Neural cell (in vitro differentiated cells): ENCODE measurements around the gene SH2D3A.

Experiments used
- EP300 ChIP-seq: fragments of 450-650 bp; conservative IDR thresholded peaks from 2 replicates; pipeline ENCODE4 v1.6.1; 2014; ENCODE audit warnings: antibody characterized with exemption, mild to moderate bottlenecking, moderate library complexity; ENCODE audit not compliant: poor library complexity, severe bottlenecking
- EZH2 ChIP-seq: fragments of 200-600, 300-800 bp; shearing (Covaris generic), sonication (generic); IDR thresholded peaks from 2 replicates; pipeline ENCODE4 v1.6.1; 2014; ENCODE audit warnings: antibody characterized with exemption, low read length, borderline replicate concordance, mild to moderate bottlenecking; ENCODE audit not compliant: insufficient read depth, poor library complexity, severe bottlenecking
- POLR2AphosphoS5 ChIP-seq: IDR thresholded peaks from 2 replicates; pipeline ENCODE4 v1.6.1; 2012
- RAD21 ChIP-seq: fragments of 450-650 bp; conservative IDR thresholded peaks from 2 replicates; pipeline ENCODE4 v1.6.1; 2014; ENCODE audit warnings: antibody characterized with exemption, mild to moderate bottlenecking, moderate library complexity
- SMC3 ChIP-seq: fragments of 450-650 bp; conservative IDR thresholded peaks from 2 replicates; pipeline ENCODE4 v1.6.1; 2014; ENCODE audit warnings: antibody characterized with exemption, mild to moderate bottlenecking, moderate library complexity; ENCODE audit not compliant: poor library complexity
- TAF1 ChIP-seq: IDR thresholded peaks from 2 replicates; pipeline ENCODE4 v1.6.1; 2012; ENCODE audit warnings: low read depth
- TF ChIP-seq, protein P1 (sequence below): fragments of 450-650 bp; IDR thresholded peaks from 2 replicates; pipeline ENCODE4 v1.5.1; 2014; ENCODE audit warnings: antibody characterized with exemption, mild to moderate bottlenecking, moderate library complexity; ENCODE audit not compliant: poor library complexity, severe bottlenecking
- TF ChIP-seq, protein P2 (sequence below): IDR thresholded peaks from 2 replicates; pipeline ENCODE4 v1.6.1; 2012; ENCODE audit warnings: borderline replicate concordance

DNA sequence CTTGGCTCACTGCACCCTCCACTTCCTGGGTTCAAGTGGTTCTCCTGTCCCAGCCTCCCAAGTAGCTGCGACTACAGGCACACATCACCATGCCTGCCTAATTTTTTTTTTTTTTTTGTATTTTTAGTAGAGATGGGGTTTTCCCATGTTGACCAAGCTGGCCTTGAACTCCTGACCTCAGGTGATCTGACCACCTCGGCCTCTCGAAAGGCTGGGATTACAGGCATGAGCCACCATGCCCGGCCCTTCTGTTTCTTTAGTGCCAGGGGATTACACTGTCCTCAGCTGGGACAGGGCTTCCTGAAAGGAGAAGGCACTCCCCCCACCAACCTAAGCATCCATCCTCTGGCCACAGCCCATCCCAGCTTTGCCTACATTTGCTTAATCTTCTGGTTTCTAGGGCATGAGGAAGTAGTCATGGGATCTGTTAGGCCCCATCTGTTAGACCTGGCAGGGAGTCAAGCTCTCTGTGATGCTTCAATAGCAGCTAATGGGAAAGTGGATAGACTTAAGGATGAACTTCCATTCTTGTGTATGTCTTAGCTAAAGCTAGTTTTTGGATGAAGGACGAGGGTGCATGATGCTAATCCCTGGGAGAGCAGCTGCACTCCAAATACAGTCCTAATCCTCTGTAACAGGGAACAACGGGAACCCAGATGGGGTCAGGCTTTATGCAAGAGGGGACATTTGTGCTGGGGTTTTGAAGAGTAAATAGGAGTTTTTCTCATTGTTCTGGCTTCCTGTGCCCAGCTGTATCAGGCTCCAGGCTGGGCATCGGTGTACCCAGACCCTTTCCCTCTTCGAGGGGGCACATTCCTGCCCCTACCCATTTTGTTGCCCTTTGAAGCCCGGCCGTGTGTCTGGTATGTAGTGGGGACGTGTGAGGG lies 7.8 kb upstream of the SH2D3A start:
- TF ChIP-seq, protein P1, sequence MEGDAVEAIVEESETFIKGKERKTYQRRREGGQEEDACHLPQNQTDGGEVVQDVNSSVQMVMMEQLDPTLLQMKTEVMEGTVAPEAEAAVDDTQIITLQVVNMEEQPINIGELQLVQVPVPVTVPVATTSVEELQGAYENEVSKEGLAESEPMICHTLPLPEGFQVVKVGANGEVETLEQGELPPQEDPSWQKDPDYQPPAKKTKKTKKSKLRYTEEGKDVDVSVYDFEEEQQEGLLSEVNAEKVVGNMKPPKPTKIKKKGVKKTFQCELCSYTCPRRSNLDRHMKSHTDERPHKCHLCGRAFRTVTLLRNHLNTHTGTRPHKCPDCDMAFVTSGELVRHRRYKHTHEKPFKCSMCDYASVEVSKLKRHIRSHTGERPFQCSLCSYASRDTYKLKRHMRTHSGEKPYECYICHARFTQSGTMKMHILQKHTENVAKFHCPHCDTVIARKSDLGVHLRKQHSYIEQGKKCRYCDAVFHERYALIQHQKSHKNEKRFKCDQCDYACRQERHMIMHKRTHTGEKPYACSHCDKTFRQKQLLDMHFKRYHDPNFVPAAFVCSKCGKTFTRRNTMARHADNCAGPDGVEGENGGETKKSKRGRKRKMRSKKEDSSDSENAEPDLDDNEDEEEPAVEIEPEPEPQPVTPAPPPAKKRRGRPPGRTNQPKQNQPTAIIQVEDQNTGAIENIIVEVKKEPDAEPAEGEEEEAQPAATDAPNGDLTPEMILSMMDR, result no peak
- TF ChIP-seq EZH2, result no peak
- no peak for TF ChIP-seq EP300
- TF ChIP-seq POLR2AphosphoS5, result no peak
- no peak for TF ChIP-seq RAD21
- TF ChIP-seq TAF1, result no peak
- TF ChIP-seq, protein P2, sequence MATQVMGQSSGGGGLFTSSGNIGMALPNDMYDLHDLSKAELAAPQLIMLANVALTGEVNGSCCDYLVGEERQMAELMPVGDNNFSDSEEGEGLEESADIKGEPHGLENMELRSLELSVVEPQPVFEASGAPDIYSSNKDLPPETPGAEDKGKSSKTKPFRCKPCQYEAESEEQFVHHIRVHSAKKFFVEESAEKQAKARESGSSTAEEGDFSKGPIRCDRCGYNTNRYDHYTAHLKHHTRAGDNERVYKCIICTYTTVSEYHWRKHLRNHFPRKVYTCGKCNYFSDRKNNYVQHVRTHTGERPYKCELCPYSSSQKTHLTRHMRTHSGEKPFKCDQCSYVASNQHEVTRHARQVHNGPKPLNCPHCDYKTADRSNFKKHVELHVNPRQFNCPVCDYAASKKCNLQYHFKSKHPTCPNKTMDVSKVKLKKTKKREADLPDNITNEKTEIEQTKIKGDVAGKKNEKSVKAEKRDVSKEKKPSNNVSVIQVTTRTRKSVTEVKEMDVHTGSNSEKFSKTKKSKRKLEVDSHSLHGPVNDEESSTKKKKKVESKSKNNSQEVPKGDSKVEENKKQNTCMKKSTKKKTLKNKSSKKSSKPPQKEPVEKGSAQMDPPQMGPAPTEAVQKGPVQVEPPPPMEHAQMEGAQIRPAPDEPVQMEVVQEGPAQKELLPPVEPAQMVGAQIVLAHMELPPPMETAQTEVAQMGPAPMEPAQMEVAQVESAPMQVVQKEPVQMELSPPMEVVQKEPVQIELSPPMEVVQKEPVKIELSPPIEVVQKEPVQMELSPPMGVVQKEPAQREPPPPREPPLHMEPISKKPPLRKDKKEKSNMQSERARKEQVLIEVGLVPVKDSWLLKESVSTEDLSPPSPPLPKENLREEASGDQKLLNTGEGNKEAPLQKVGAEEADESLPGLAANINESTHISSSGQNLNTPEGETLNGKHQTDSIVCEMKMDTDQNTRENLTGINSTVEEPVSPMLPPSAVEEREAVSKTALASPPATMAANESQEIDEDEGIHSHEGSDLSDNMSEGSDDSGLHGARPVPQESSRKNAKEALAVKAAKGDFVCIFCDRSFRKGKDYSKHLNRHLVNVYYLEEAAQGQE, result no peak
- TF ChIP-seq SMC3, result no peak
